ENCODE results near the gene SCGB3A1. TPM values are rescaled to one million over a fixed set of nuclear protein-coding genes. Genes with fewer than 3 reads are reported as not detected.
A peak's percentile ranks its signal among the peaks of the same experiment; 100 is the strongest.

The SCGB3A1 gene
- total and polyA plus RNA-seq, 9 of the 15 experiments (the other 6 are each of a cell fraction or from before 2014, with no cell fraction given), result 0.33 TPM; not detected in 8

DNA sequence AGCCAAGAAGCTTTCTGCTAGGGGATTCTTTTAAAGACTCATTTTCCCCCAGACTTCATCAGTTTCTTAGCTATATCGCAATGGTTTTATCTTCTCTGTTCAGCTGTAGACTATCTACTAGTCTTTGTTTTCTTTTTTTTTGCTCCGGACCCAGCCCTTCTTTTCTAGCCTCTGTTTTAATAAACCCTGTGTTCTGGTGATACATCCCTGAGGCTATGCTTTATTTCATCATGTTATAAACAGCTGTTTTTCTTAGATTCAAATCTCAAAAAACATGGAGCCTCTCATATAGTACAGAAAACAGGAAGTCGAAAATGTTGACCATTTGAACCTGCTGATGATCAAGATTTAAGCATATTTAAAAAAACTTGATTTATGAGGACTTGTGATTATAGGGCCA, 37.8 kb downstream of the SCGB3A1 start (continued):
- TF ChIP-seq, protein P1, sequence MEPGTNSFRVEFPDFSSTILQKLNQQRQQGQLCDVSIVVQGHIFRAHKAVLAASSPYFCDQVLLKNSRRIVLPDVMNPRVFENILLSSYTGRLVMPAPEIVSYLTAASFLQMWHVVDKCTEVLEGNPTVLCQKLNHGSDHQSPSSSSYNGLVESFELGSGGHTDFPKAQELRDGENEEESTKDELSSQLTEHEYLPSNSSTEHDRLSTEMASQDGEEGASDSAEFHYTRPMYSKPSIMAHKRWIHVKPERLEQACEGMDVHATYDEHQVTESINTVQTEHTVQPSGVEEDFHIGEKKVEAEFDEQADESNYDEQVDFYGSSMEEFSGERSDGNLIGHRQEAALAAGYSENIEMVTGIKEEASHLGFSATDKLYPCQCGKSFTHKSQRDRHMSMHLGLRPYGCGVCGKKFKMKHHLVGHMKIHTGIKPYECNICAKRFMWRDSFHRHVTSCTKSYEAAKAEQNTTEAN (CRISPR knock-in tag; IDR thresholded peaks at IDR 0.05), result no peak
- TF ChIP-seq, protein P2, sequence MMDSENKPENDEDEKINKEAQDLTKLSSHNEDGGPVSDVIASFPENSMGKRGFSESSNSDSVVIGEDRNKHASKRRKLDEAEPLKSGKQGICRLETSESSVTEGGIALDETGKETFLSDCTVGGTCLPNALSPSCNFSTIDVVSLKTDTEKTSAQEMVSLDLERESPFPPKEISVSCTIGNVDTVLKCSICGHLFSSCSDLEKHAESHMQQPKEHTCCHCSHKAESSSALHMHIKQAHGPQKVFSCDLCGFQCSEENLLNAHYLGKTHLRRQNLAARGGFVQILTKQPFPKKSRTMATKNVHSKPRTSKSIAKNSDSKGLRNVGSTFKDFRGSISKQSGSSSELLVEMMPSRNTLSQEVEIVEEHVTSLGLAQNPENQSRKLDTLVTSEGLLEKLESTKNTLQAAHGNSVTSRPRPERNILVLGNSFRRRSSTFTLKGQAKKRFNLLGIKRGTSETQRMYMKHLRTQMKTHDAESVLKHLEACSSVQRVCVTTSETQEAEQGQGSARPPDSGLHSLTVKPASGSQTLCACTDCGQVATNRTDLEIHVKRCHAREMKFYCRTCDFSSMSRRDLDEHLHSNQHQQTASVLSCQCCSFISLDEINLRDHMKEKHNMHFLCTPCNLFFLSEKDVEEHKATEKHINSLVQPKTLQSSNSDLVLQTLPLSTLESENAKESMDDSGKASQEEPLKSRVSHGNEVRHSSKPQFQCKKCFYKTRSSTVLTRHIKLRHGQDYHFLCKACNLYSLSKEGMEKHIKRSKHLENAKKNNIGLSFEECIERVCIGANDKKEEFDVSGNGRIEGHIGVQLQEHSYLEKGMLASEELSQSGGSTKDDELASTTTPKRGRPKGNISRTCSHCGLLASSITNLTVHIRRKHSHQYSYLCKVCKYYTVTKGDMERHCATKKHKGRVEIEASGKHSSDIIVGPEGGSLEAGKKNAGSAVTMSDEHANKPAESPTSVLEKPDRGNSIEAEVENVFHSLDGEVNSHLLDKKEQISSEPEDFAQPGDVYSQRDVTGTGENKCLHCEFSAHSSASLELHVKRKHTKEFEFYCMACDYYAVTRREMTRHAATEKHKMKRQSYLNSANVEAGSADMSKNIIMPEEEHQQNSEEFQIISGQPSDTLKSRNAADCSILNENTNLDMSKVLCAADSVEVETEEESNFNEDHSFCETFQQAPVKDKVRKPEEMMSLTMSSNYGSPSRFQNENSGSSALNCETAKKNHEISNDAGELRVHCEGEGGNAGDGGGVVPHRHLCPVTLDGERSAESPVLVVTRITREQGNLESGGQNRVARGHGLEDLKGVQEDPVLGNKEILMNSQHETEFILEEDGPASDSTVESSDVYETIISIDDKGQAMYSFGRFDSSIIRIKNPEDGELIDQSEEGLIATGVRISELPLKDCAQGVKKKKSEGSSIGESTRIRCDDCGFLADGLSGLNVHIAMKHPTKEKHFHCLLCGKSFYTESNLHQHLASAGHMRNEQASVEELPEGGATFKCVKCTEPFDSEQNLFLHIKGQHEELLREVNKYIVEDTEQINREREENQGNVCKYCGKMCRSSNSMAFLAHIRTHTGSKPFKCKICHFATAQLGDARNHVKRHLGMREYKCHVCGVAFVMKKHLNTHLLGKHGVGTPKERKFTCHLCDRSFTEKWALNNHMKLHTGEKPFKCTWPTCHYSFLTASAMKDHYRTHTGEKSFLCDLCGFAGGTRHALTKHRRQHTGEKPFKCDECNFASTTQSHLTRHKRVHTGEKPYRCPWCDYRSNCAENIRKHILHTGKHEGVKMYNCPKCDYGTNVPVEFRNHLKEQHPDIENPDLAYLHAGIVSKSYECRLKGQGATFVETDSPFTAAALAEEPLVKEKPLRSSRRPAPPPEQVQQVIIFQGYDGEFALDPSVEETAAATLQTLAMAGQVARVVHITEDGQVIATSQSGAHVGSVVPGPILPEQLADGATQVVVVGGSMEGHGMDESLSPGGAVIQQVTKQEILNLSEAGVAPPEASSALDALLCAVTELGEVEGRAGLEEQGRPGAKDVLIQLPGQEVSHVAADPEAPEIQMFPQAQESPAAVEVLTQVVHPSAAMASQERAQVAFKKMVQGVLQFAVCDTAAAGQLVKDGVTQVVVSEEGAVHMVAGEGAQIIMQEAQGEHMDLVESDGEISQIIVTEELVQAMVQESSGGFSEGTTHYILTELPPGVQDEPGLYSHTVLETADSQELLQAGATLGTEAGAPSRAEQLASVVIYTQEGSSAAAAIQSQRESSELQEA (IDR thresholded peaks at IDR 0.05; ENCODE audit: low read depth), result no peak
- no peak for TF ChIP-seq ZNF41 (CRISPR knock-in tag; conservative IDR thresholded peaks at IDR 0.05)
- TF ChIP-seq, protein P3, sequence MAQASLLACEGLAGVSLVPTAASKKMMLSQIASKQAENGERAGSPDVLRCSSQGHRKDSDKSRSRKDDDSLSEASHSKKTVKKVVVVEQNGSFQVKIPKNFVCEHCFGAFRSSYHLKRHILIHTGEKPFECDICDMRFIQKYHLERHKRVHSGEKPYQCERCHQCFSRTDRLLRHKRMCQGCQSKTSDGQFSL (CRISPR knock-in tag; IDR thresholded peaks at IDR 0.05), result no peak
- TF ChIP-seq, protein P3 (tag; IDR thresholded peaks at IDR 0.05), result no peak
- TF ChIP-seq ZNF263 (CRISPR knock-in tag; IDR thresholded peaks at IDR 0.05; ENCODE audit: borderline replicate concordance), result no peak
- peak; percentile 84 for TF ChIP-seq TEAD4 (IDR thresholded peaks at IDR 0.05; ENCODE audit: low read length)
- TF ChIP-seq TEAD4 (CRISPR knock-in tag; IDR thresholded peaks at IDR 0.05; ENCODE audit: borderline replicate concordance), result no peak
- TF ChIP-seq HDAC2 (IDR thresholded peaks at IDR 0.05), result peak; percentile 63; the same call in 1 of the 2 replicates
- TF ChIP-seq ZFP36 (IDR thresholded peaks at IDR 0.05; ENCODE audit: low read depth, low read length, partially characterized antibody), result no peak
- TF ChIP-seq, protein P4, sequence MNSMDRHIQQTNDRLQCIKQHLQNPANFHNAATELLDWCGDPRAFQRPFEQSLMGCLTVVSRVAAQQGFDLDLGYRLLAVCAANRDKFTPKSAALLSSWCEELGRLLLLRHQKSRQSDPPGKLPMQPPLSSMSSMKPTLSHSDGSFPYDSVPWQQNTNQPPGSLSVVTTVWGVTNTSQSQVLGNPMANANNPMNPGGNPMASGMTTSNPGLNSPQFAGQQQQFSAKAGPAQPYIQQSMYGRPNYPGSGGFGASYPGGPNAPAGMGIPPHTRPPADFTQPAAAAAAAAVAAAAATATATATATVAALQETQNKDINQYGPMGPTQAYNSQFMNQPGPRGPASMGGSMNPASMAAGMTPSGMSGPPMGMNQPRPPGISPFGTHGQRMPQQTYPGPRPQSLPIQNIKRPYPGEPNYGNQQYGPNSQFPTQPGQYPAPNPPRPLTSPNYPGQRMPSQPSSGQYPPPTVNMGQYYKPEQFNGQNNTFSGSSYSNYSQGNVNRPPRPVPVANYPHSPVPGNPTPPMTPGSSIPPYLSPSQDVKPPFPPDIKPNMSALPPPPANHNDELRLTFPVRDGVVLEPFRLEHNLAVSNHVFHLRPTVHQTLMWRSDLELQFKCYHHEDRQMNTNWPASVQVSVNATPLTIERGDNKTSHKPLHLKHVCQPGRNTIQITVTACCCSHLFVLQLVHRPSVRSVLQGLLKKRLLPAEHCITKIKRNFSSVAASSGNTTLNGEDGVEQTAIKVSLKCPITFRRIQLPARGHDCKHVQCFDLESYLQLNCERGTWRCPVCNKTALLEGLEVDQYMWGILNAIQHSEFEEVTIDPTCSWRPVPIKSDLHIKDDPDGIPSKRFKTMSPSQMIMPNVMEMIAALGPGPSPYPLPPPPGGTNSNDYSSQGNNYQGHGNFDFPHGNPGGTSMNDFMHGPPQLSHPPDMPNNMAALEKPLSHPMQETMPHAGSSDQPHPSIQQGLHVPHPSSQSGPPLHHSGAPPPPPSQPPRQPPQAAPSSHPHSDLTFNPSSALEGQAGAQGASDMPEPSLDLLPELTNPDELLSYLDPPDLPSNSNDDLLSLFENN (IDR thresholded peaks at IDR 0.05; ENCODE audit: low read depth in 2 of 2, low read length in 2 of 2), result no peak
- no peak for TF ChIP-seq MED1 (CRISPR knock-in tag; IDR thresholded peaks at IDR 0.05; ENCODE audit: borderline replicate concordance)
- peak; percentile 83 for TF ChIP-seq MTA2 (IDR thresholded peaks at IDR 0.05; ENCODE audit: low read depth)
- TF ChIP-seq, protein P5, sequence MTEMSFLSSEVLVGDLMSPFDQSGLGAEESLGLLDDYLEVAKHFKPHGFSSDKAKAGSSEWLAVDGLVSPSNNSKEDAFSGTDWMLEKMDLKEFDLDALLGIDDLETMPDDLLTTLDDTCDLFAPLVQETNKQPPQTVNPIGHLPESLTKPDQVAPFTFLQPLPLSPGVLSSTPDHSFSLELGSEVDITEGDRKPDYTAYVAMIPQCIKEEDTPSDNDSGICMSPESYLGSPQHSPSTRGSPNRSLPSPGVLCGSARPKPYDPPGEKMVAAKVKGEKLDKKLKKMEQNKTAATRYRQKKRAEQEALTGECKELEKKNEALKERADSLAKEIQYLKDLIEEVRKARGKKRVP (CRISPR knock-in tag; IDR thresholded peaks at IDR 0.05), result peak; percentile 67
